DND-41 (cell line): ENCODE measurements around the gene CHMP1A.

Experiments
- EZH2 ChIP-seq: IDR thresholded peaks from 3 replicates; pipeline ENCODE4 v1.6.1; 2012; ENCODE audit warnings: borderline replicate concordance, low read depth, mild to moderate bottlenecking, moderate library complexity, low read length, inconsistent platforms; ENCODE audit not compliant: severe bottlenecking
- TF ChIP-seq, protein P1 (sequence below): IDR thresholded peaks from 2 replicates; pipeline ENCODE4 v1.5.1; 2012; ENCODE audit warnings: borderline replicate concordance, low read length, moderate library complexity, mild to moderate bottlenecking; ENCODE audit not compliant: poor library complexity, severe bottlenecking; ENCODE audit errors: extremely low read depth

DNA sequence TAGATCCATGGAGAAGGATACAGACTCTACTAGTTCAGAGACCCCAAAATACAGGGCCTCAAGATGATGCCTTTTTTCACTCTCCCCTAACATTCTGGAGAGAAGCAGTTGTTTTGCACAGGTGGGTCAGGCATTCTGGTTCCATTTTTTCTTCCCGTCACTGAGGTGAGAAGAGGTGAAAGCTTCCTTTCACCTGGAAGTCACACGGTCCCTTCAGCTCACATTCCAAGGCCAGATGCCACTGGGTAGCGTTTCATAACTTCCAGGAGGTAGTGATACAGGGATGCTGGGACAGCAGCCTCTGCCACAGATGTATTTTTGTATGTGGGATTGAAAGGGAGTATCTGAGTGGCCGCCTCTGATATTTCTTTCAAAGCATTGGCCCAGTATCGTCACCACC lies 30.9 kb upstream of the CHMP1A start:
- no peak for TF ChIP-seq EZH2
- TF ChIP-seq, protein P1, sequence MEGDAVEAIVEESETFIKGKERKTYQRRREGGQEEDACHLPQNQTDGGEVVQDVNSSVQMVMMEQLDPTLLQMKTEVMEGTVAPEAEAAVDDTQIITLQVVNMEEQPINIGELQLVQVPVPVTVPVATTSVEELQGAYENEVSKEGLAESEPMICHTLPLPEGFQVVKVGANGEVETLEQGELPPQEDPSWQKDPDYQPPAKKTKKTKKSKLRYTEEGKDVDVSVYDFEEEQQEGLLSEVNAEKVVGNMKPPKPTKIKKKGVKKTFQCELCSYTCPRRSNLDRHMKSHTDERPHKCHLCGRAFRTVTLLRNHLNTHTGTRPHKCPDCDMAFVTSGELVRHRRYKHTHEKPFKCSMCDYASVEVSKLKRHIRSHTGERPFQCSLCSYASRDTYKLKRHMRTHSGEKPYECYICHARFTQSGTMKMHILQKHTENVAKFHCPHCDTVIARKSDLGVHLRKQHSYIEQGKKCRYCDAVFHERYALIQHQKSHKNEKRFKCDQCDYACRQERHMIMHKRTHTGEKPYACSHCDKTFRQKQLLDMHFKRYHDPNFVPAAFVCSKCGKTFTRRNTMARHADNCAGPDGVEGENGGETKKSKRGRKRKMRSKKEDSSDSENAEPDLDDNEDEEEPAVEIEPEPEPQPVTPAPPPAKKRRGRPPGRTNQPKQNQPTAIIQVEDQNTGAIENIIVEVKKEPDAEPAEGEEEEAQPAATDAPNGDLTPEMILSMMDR: no peak
